GM12874 (cell line): ENCODE results near the gene TAC3.

Source experiments
- CTCF ChIP-seq: IDR thresholded peaks from 2 replicates; pipeline ENCODE4 v1.5.1; 2011; ENCODE audit warnings: low read depth, mild to moderate bottlenecking, control low read depth, low read length, moderate library complexity; ENCODE audit not compliant: insufficient read depth

Gene TAC3

GRCh38 chr12:56998316-56998715 lies 18.0 kb downstream of the TAC3 start:
- TF ChIP-seq CTCF: no peak

DNA sequence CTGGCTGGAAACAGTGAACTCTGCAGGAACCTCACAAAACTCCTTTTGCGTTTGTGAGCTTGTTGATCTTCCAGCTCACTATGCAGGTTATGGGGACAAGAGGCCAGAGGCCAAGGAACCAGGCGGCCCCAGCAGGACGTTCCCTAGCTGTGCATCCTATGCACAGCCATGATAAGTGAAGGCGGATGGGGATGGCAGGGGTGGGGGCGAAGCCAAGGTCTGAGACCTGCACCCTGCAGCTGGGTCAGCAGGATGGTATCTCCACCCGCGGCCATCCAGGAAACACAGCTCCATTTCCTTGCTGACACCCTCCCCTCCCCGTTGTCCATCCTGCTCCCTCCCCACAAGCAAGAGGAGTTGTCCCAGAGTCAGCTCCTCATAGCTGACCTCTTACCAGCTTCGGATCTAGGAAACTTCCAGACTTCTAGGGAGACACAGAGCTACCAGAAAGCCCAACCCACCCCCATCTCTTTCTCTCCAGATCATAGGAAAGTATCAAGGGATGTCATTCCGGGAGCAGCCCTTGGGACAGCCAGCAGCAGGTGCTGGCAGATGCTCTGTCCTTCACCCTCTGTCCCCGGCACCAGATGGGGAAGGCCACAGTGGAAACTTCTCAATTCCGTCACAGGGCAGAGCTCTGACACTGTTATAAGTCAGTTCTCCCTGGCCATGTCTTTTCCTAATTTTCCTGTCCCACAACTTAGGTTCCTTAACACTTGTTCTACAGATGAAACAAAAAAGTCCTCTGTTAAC lies 19.4 kb downstream of the TAC3 start:
- TF ChIP-seq CTCF: no peak

GRCh38 chr12:56995930-56996496 lies 20.3 kb downstream of the TAC3 start:
- no peak for TF ChIP-seq CTCF

- no peak for TF ChIP-seq CTCF
These were observed 21.0 kb downstream of the TAC3 start for GRCh38 chr12:56995201-56995929.

DNA sequence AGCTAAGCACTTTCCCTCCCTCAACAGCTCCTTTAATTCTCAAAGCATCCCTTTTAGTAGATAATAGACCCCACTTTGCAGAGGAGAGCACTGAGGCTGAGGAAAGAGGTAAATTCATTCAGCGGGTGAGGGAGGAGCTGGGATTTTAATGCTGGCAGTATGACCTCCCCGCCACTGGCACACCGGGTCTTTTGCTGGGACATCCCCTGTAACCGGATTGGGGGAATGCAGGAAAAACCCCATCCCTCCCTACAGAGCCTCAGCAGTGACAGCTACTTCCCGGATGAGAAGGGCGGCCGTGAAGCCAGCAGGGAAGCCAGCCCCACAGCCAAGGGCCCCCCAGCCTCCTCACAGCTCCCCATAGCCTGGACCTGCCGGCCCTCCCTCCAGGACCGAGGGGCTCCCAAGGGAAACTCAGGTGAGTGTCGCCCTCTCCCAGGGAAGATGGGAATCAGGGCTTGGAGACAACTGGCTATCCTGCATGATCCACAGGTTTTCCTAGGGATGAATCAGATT lies 22.0 kb downstream of the TAC3 start:
- TF ChIP-seq CTCF: no peak

GRCh38 chr12:56993346-56993745 lies 23.0 kb downstream of the TAC3 start:
- TF ChIP-seq CTCF: no peak
